Subcutaneous adipose tissue (tissue), 4 donors: ENCODE measurements around the gene TRIM23. TPM values are rescaled to one million over a fixed set of nuclear protein-coding genes. Genes with fewer than 3 reads are reported as not detected.

Experiments
- total RNA-seq, 4 donors: library from RNA; depleted of rRNA; stranded (reverse); fragments of >200 nt; gene quantifications; one replicate each; pipeline ENCODE4 v1.1.0, GENCODE V29; 2016
- TF ChIP-seq, protein P1 (sequence below): fragments of 450-650 bp; IDR thresholded peaks from one replicate; pipeline ENCODE4 v1.5.1; 2016; ENCODE audit warnings: low read depth, mild to moderate bottlenecking, control low read depth, antibody characterized with exemption, moderate library complexity

TRIM23 gene
- total RNA-seq, 4 donors from 2014 or later = 15.1 to 25.5 (median 15.4) TPM

DNA sequence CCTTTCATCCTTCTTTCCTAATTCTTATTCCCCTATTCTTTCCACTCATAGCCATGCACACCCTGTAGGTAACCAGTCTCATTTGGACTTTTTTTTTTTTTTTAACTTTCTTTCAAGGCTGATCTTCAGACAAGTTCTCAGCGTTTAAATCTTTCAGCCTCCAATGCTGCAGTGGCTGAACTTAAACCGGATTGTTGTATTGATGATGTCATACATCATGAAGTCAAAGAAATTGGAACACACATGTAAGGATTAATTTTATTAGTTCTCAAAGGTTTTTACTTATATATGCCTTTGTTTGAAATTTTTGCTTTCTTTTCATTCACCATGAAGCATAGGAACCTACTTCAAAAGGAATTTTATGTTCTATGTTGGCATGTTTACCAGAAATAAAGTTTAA is 22.8 kb upstream of the TRIM23 start:
- TF ChIP-seq, protein P1, sequence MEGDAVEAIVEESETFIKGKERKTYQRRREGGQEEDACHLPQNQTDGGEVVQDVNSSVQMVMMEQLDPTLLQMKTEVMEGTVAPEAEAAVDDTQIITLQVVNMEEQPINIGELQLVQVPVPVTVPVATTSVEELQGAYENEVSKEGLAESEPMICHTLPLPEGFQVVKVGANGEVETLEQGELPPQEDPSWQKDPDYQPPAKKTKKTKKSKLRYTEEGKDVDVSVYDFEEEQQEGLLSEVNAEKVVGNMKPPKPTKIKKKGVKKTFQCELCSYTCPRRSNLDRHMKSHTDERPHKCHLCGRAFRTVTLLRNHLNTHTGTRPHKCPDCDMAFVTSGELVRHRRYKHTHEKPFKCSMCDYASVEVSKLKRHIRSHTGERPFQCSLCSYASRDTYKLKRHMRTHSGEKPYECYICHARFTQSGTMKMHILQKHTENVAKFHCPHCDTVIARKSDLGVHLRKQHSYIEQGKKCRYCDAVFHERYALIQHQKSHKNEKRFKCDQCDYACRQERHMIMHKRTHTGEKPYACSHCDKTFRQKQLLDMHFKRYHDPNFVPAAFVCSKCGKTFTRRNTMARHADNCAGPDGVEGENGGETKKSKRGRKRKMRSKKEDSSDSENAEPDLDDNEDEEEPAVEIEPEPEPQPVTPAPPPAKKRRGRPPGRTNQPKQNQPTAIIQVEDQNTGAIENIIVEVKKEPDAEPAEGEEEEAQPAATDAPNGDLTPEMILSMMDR = no peak

DNA sequence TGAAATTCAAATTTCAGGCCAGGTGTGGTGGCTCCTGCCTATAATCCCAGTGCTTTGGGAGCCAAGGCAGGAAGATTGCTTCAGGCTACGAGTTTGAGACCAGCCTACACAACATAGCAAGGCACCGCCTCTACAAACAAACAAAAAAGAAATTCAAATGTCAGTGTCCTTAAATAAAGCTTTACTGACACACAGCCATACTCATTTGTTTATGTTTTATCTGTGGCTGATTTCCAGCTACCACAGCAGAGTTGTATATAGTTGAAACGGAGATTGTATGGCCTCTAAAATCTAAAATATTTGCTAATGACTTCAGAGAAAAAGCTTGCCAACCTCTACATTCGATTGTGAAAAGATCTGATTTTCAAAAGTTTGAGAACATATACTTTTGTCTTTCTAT is 16.1 kb upstream of the TRIM23 start:
- TF ChIP-seq, protein P1 = no peak

DNA sequence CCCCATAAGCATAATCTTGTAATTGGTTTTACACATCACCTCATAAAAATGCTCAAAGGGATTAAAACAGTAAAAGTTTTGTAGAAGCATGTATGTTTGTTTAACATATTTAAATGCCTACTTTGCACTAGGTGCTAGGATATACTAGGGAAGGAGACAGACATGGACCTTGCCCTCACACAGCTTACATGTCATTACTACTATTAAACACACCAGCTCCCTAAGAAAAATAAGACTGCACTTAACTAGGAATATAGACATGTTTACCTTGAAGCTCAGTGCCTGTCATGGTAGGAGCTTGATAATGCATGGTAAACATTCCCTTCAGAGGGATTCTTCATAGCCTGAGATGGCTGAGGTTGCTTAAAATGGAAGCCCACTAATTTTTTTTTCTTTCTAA is 6.8 kb upstream of the TRIM23 start:
- TF ChIP-seq, protein P1 = no peak

DNA sequence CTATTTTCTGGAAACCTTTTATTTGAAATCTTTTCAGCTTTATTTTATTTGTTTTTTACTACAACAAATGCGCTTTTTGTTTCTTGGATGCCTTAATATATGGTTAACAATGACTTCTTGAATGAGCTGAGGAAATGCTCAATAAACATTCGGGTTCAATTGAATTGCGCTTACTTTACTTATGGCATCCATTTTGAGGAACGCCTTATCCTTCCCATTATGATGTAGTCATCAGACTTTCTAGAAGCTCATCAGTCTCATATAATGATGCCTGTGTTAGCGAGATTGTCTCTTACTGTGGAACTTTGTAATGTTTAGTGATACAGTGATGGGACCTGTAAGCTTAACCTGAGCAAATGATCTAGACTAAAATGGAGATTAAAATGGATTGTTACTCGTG is 1.6 kb upstream of the TRIM23 start:
- TF ChIP-seq, protein P1 = no peak

DNA sequence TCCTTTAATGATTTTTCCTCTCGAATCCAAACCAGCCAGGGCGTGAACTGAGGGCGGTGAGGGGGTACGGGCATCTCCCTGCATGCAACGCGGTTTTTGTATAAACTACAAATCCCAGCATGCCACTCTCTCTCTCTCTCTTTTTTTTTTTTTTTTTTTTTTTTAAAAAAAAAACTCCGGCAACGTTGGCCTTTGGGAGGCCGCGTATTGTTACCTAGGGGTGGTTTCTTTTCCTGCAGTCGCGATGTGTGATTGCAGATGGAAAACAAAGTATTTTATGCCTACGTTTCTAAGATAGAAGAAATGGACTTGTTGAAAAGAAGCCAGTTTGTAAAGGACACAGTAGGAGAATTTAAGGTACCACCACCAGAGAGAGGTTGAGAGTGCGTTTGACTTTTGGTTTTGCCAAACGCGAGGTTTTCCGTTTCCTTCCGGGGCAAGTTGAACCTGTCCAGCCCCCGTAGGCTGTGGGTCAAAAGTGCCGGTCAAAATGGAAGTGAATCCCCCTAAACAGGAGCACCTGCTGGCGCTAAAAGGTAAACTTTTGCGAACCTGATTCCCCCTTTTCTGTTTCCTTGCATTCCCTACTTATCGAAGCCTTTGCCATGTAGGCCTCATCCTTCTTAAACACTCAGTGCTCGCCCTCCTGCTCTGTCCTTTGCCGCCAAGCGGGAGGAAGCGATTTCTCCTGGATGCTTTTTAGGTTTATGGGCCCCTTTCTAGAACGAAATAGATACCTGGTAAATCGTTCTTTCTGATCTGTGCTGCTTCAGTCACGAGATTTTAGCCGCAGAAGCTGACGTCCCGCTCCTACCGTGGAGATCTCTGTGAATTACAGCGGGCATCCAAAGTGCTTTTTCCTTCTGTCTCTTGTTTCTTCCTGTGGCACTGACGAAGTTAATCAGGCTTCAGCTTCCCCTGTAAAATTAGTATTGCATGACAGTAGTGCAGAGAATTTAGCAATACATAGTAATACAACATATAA is 730 bp upstream of the TRIM23 start, which contains the start of the genes SHLD3 and TRAPPC13:
SHLD3 (plus strand) TSS at position 457 of the 985 bp plus-strand sequence. CDS start 4,561 bp downstream, outside the sequence.
TRAPPC13 (plus strand) TSS at position 457 of the 985 bp plus-strand sequence; CDS start at position 491, 34 bp downstream.
- TF ChIP-seq, protein P1 = no peak

DNA sequence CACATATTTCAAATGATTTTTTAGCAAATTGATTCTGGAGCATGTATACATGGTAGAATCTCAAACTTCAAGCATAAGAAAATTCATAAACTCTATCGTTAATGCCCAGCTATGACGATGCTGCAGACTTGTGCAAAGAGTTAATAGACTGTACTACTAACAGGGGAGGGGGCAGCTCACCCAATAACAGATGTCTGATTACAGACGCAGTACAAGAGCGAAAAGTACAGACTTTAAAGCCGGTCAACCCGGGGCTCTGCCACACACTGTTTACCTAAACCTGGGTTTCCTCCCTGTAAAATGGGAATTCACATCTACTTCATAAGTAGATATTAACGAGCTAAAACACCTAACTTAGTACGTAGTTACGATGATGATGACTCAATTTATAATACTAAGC is 651 bp downstream of the TRIM23 start:
- TF ChIP-seq, protein P1 = no peak

DNA sequence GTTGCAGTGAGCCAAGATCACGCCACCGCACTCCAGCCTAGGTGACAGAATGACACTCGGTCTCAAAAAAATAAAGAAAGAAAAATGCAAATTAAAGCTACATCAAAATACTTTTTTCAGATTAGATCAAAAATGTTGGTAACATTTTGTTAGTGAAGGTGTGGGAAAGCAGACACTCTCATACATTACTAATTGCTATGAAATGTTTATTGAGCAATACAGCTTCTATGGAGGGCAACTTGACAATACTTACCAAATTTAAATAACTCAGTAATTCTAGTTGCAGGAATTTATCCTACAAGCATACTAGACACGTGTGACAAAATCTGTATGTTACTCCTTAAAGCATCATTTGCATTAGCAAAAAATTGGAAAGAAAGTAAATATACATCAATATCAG is 4.1 kb downstream of the TRIM23 start:
- TF ChIP-seq, protein P1 = no peak
